ENCODE measurements around the gene HSPH1. TPM values are rescaled to one million over a fixed set of nuclear protein-coding genes. Genes with fewer than 3 reads are reported as not detected.

The HSPH1 gene
- total and polyA plus RNA-seq, 9 donors, result 38.1 to 95.1 (median 69.2) TPM

DNA sequence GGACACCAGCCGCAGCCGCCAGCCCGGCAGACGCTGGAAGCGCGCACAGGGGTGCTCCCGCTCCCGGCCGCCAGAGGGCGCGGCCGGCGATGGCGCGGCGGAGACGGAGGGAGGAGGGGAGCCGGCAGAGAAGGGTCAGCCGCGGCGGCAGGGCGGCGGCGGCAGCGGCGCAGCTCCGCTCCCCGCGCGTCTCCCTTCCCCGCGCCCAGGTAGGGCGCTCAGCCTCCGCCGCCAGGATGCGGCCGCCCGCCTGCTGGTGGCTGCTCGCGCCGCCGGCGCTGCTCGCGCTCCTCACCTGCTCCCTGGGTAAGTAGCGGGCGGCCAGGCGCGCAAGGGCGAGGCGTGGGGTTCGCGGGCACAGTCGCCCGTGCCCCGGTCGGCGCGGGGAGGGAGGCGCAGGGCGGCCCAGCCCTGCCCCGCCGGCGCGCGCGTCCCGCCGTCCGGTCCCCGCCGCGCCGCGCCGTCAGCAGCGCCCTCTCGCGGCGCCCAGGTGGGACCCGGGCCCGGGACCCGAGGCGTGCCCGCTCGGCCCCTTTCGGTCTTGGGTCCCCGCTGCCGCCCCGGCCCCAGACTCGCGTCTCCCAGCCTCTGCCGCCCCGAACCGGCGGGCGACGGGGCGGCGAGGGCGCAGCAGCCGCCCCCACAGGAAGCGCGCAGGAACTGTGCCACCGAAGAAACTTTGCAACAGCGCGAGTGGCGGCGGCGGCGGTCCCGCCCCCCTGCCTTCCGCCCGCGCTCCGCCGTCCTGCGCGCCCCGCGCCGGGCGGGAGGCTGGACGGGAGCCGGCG is 38.3 kb upstream of the HSPH1 start, which contains the start of gene B3GLCT:
Gene B3GLCT (plus strand): TSS at position 127 of the 788 bp plus-strand sequence. CDS start 110 bp downstream, at position 237.
- H3K4me3 ChIP-seq (ENCODE audit: low read length), result peak within 1 kb of the TSS; percentile 59
- peak within 1 kb of the TSS; percentile 85 for H3K27ac ChIP-seq (ENCODE audit: low read length)
- DNase-seq, result peak; percentile 91
- H3K4me1 ChIP-seq (ENCODE audit: control insufficient read depth, insufficient read depth, low read length), result peaks cover 17% of the 10 kb centered on the region
- no peaks in the 10 kb centered on the region for H3K36me3 ChIP-seq (ENCODE audit: control insufficient read depth, insufficient read depth, low read length)
- no peaks in the 10 kb centered on the region for H3K9me3 ChIP-seq (replicated peaks; ENCODE audit: control insufficient read depth, low read depth, low read length)
- no peaks in the 10 kb centered on the region for H3K27me3 ChIP-seq (ENCODE audit: control insufficient read depth, insufficient read depth, low read length)
- WGBS (ENCODE audit: insufficient coverage), result under 1% methylated on average over 118 of the region's 126 CpGs

DNA sequence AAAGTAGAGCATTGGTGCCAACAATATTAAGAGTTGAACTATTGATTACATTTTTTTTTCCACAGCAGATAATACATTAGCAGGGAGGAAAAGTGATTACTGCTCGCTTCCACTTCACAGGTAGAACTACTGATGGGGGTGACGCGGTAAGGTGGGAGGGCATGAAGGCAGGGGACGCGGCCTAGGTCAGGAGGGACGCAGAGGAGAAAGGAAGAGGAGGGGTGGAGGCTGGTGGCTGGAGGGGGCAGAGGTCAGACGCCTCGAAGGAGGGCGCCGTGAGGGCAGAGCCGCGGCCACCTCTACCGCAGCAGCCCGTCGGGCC is 37.8 kb upstream of the HSPH1 start:
- no peaks in the 10 kb centered on the region for H3K36me3 ChIP-seq (ENCODE audit: control insufficient read depth, insufficient read depth, low read length)
- 12% methylated on average over 14 of the region's 15 CpGs for WGBS (ENCODE audit: insufficient coverage)
- H3K27ac ChIP-seq (ENCODE audit: low read length), result peak overlapping the region; percentile 67
- H3K9me3 ChIP-seq (replicated peaks; ENCODE audit: control insufficient read depth, low read depth, low read length), result no peaks in the 10 kb centered on the region
- no peak for DNase-seq
- peak overlapping the region; percentile 43 for H3K4me3 ChIP-seq (ENCODE audit: low read length)
- H3K4me1 ChIP-seq (ENCODE audit: control insufficient read depth, insufficient read depth, low read length), result peaks cover 14% of the 10 kb centered on the region
- H3K27me3 ChIP-seq (ENCODE audit: control insufficient read depth, insufficient read depth, low read length), result no peaks in the 10 kb centered on the region

DNA sequence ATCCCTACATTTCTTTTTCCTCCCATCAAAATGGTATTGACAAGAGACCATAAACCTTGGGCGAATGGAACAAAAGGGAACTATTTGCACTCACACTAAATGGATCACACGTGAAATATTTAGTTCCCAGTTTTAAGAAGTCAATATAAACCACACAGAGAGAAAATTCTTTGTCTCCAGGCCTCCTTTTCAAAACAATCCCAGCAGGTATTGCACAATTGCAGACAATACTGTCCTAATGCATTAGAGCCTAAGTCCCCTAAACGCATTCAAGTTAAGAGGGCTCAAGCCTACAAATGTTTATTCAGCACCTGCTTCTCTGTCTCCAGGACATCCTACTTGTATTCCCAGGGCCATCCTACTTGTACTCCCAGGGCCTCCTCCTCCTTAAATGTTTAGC is 36.8 kb upstream of the HSPH1 start:
- WGBS (ENCODE audit: insufficient coverage), result 83% methylated on average over 2 of the region's 3 CpGs
- H3K27me3 ChIP-seq (ENCODE audit: control insufficient read depth, insufficient read depth, low read length), result no peaks in the 10 kb centered on the region

DNA sequence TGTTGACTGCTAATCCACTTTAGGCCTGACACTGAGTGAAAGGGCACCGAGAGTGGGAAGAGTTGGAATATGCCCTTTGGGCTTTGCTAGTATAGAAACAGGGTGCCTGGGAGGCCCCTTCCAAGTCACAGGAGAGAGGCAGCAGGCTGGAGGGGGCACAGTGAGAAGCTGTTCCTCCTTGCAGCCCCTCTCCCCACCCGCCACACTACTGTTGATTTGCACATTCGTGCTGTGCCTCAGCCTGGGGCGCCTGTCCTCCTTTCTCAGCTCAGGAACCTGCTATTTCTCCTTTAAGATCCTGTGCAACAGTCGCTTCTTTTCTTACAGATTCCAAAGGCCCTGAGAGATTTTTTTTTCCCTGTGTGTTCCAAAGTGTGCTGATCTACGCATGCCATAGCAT is 35.3 kb upstream of the HSPH1 start:
- Histone ChIP-seq H3K27me3 (ENCODE audit: control insufficient read depth, insufficient read depth, low read length) (no peaks in the 10 kb centered on the region), H3K36me3 (ENCODE audit: control insufficient read depth, insufficient read depth, low read length) (no peaks in the 10 kb centered on the region), H3K4me3 (ENCODE audit: low read length) (no peak overlapping the region), H3K9me3 (replicated peaks; ENCODE audit: control insufficient read depth, low read depth, low read length) (no peaks in the 10 kb centered on the region), H3K4me1 (ENCODE audit: control insufficient read depth, insufficient read depth, low read length) (peaks cover 16% of the 10 kb centered on the region), H3K27ac (ENCODE audit: low read length) (no peak overlapping the region)
- DNase-seq, result no peak
- WGBS (ENCODE audit: insufficient coverage), result 71% methylated on average over 4 of the region's 6 CpGs

More for the DNA sequence above, 36.8 kb upstream of the HSPH1 start:
- H3K27ac ChIP-seq (ENCODE audit: low read length), result no peak overlapping the region
- H3K36me3 ChIP-seq (ENCODE audit: control insufficient read depth, insufficient read depth, low read length), result no peaks in the 10 kb centered on the region
- no peak overlapping the region for H3K4me3 ChIP-seq (ENCODE audit: low read length)
- peaks cover 11% of the 10 kb centered on the region for H3K4me1 ChIP-seq (ENCODE audit: control insufficient read depth, insufficient read depth, low read length)
- DNase-seq, result no peak
- H3K9me3 ChIP-seq (replicated peaks; ENCODE audit: control insufficient read depth, low read depth, low read length), result no peaks in the 10 kb centered on the region

DNA sequence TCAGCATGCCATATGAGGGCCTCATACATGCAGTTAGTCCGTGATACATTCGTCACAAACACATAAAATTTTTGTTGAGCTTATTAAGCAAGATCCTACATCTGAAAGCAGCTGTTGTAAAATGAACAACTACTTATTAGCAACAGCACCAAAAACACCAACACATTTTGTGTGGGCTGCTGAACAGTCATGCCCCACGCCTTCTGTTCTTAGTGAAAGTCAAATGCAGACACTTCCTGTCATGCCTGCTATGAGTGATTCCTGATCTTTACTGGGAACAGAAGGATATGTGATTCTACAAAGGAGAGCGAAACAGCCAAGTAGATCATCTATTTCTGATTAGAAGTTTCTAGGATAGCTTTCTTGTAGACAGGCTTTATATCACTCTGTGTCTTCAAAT is 33.9 kb upstream of the HSPH1 start:
- Histone ChIP-seq H3K4me1 (ENCODE audit: control insufficient read depth, insufficient read depth, low read length) (peaks cover 11% of the 10 kb centered on the region), H3K27me3 (ENCODE audit: control insufficient read depth, insufficient read depth, low read length) (no peaks in the 10 kb centered on the region), H3K27ac (ENCODE audit: low read length) (no peak overlapping the region), H3K36me3 (ENCODE audit: control insufficient read depth, insufficient read depth, low read length) (no peaks in the 10 kb centered on the region), H3K9me3 (replicated peaks; ENCODE audit: control insufficient read depth, low read depth, low read length) (no peaks in the 10 kb centered on the region), H3K4me3 (ENCODE audit: low read length) (no peak overlapping the region)
- DNase-seq, result no peak
- WGBS (ENCODE audit: insufficient coverage), result 92% methylated on average over 2 of the region's 4 CpGs

DNA sequence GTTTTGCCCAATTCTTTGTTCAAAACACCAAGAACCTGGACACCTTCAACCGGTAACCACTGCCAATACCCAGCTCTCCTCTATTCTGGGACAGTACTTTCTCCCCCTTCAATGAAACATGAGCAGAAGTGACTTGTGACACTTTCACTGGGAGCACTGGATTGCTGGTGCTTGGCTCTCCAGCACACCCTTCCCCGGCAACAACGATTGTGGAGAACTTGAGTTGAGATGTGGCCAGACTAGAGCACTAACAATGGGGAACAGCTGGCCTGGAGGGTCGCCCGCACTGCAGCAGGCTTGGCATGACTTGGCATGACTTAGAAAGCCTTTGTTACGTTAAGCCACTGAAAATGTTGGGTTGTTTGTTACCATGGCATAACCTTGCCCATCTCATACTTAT is 30.6 kb upstream of the HSPH1 start:
- Histone ChIP-seq H3K27ac (ENCODE audit: low read length) (peak overlapping the region; percentile 67), H3K9me3 (replicated peaks; ENCODE audit: control insufficient read depth, low read depth, low read length) (no peaks in the 10 kb centered on the region), H3K36me3 (ENCODE audit: control insufficient read depth, insufficient read depth, low read length) (no peaks in the 10 kb centered on the region), H3K4me3 (ENCODE audit: low read length) (no peak overlapping the region), H3K4me1 (ENCODE audit: control insufficient read depth, insufficient read depth, low read length) (peaks cover 11% of the 10 kb centered on the region), H3K27me3 (ENCODE audit: control insufficient read depth, insufficient read depth, low read length) (no peaks in the 10 kb centered on the region)
- 90% methylated on average over 3 of the region's 6 CpGs for WGBS (ENCODE audit: insufficient coverage)
- DNase-seq, result peak; percentile 64

DNA sequence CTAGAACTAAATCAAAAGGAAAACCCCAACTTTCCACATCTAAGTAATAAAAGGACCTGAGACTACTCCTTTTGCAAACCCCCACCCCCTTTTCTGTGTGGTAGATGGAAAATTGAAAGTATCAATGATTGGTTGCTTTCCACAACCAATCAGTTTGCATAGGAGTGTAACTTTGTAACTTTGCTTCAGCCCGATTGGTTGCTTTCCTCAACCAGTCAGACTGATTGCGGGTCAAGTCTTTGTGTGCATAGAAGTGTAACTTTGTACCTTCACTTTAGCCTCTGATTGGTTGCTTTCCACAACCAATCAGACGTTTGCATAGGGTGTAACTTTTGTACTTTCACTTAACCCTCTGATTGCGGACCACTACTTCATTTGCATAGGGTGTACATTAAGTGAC is 30.0 kb upstream of the HSPH1 start:
- Histone ChIP-seq H3K4me1 (ENCODE audit: control insufficient read depth, insufficient read depth, low read length) (peaks cover 11% of the 10 kb centered on the region), H3K27ac (ENCODE audit: low read length) (peak overlapping the region; percentile 20), H3K4me3 (ENCODE audit: low read length) (no peak overlapping the region), H3K36me3 (ENCODE audit: control insufficient read depth, insufficient read depth, low read length) (no peaks in the 10 kb centered on the region), H3K9me3 (replicated peaks; ENCODE audit: control insufficient read depth, low read depth, low read length) (no peaks in the 10 kb centered on the region), H3K27me3 (ENCODE audit: control insufficient read depth, insufficient read depth, low read length) (no peaks in the 10 kb centered on the region)
- no CpG with 5 or more reads among the region's 4 CpGs for WGBS (ENCODE audit: insufficient coverage)
- no peak for DNase-seq

DNA sequence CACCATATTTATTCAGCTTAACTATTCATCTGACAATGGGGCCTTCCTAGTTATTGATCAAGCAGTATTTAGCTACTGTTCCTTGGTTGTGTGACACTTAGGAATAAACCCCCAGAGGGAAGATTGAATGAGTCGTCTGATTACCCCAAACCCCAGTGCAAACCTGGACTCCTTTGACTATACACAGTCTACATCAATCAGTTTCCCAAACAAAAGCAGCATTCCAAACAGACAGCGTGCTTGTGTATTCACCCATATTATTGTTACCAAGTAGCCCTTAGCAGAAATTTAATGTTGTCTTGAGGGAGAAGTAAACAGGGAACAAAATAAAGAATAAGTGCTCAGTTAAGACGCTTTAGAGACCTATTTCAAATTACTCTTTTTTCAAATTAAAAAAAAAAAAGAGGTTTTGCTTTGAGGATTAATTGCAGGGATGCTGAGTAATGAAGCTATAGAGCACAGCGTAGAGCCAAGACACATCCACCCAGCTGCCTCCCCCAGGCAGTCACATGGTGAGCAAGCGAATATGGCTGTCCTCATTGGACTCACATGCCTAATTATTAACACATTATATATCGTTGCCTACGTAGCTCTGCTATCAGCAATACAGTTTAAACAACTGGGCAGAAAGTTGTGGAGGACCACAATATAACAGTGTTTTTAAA is 23.4 kb upstream of the HSPH1 start:
- DNase-seq, result no peak
- Histone ChIP-seq H3K4me1 (ENCODE audit: control insufficient read depth, insufficient read depth, low read length) (no peaks in the 10 kb centered on the region), H3K27ac (ENCODE audit: low read length) (no peak overlapping the region), H3K9me3 (replicated peaks; ENCODE audit: control insufficient read depth, low read depth, low read length) (no peaks in the 10 kb centered on the region), H3K4me3 (ENCODE audit: low read length) (no peak overlapping the region), H3K36me3 (ENCODE audit: control insufficient read depth, insufficient read depth, low read length) (no peaks in the 10 kb centered on the region), H3K27me3 (ENCODE audit: control insufficient read depth, insufficient read depth, low read length) (no peaks in the 10 kb centered on the region)
- no CpG with 5 or more reads among the region's 7 CpGs for WGBS (ENCODE audit: insufficient coverage)

DNA sequence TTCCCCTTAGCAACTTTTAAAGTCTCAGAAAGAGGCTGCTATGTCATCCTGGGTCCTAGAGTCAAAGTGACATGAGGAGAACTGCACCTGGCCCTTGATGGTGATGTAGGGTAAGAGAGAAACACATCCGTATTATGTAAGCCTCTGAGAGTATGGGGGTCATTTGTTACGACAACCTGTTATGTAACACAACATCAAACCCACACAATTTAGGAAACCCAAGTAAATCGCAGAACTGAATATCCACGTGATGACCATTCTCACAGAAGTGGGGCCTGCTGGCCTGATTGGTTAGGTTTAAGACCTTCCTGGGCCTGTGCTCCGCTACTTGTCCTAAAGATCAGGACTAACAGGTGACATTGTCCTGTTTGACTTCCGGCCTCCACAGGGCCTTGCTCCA is 22.7 kb upstream of the HSPH1 start:
- H3K36me3 ChIP-seq (ENCODE audit: control insufficient read depth, insufficient read depth, low read length), result no peaks in the 10 kb centered on the region
- no peak overlapping the region for H3K4me3 ChIP-seq (ENCODE audit: low read length)
- no peak overlapping the region for H3K27ac ChIP-seq (ENCODE audit: low read length)
- no peak for DNase-seq
- no peaks in the 10 kb centered on the region for H3K4me1 ChIP-seq (ENCODE audit: control insufficient read depth, insufficient read depth, low read length)
- no peaks in the 10 kb centered on the region for H3K9me3 ChIP-seq (replicated peaks; ENCODE audit: control insufficient read depth, low read depth, low read length)
- 78% methylated on average over 4 of the region's 6 CpGs for WGBS (ENCODE audit: insufficient coverage)
- no peaks in the 10 kb centered on the region for H3K27me3 ChIP-seq (ENCODE audit: control insufficient read depth, insufficient read depth, low read length)

DNA sequence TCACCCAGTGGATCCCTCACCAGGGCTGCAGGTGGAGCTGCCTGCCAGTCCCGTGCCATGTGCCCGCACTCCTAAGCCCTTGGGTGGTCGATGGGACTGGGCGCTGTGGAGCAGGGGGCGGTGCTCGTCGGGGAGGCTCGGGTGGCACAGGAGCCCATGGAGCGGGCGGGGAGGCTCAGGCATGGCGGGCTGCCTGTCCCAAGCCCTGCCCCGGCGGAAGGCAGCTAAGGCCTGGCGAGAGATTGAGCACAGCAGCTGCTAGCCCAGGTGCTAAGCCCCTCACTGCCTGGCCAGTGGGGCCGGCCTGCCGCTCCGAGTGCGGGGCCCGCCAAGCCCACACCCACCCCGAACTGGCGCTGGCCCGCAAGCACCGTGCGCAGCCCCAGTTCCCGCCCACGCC is 21.3 kb upstream of the HSPH1 start:
- Histone ChIP-seq H3K4me1 (ENCODE audit: control insufficient read depth, insufficient read depth, low read length) (no peaks in the 10 kb centered on the region), H3K27ac (ENCODE audit: low read length) (no peak overlapping the region), H3K36me3 (ENCODE audit: control insufficient read depth, insufficient read depth, low read length) (no peaks in the 10 kb centered on the region), H3K4me3 (ENCODE audit: low read length) (no peak overlapping the region), H3K9me3 (replicated peaks; ENCODE audit: control insufficient read depth, low read depth, low read length) (no peaks in the 10 kb centered on the region), H3K27me3 (ENCODE audit: control insufficient read depth, insufficient read depth, low read length) (no peaks in the 10 kb centered on the region)
- no peak for DNase-seq
- 92% methylated on average over 21 of the region's 26 CpGs for WGBS (ENCODE audit: insufficient coverage)
